ENCODE measurements around the gene APOL2.

GRCh38 chr22:36196254-36197064 lies 42.9 kb downstream of the APOL2 start:
- no peak for TF ChIP-seq CTCF (IDR thresholded peaks at IDR 0.05; ENCODE audit: low read length)
- no peak for TF ChIP-seq EZH2 (optimal IDR thresholded peaks at IDR 0.05; ENCODE audit: low read depth, low read length)
- TF ChIP-seq EZH2phosphoT487 (IDR thresholded peaks at IDR 0.05; ENCODE audit: low read length): no peak
